CD8-positive, alpha-beta memory T cell (primary cell): ENCODE measurements around the gene TMED8. TPM values are rescaled to one million over a fixed set of nuclear protein-coding genes. Genes with fewer than 3 reads are reported as not detected.

Source experiments
- CTCF ChIA-PET: fragments of 350-600 bp; sonication (Branson Sonifier 250); formaldehyde crosslinking; loops from one replicate; lab custom pipeline; 2021; ENCODE audit warnings: antibody characterized with exemption; lab: Charles Lee
- POLR2A ChIA-PET: fragments of 350-600 bp; sonication (Branson Sonifier 250); formaldehyde crosslinking; loops from one replicate; lab custom pipeline; 2021; ENCODE audit warnings: antibody characterized with exemption; lab: Charles Lee
- DNase-seq, 5 donors: peaks; one replicate each; pipeline versions ENCODE4 v3.0.0 to v3.0.0-alpha.2; 2020 to 2022; ENCODE audit warnings: mixed read lengths in 1 of 5
- H3K27ac ChIP-seq: one replicate; pipeline ENCODE4 v1.7.0; 2013; ENCODE audit warnings: low read depth, mild to moderate bottlenecking, low read length, moderate library complexity
- H3K27me3 ChIP-seq: 2 replicates; pipeline ENCODE4 v1.7.0; 2013; ENCODE audit warnings: low read length, mild to moderate bottlenecking; ENCODE audit not compliant: insufficient read depth, poor library complexity, severe bottlenecking
- H3K36me3 ChIP-seq: 2 replicates; pipeline ENCODE4 v1.7.0; 2013; ENCODE audit warnings: mild to moderate bottlenecking, low read length, moderate library complexity; ENCODE audit not compliant: insufficient read depth
- H3K4me1 ChIP-seq: 2 replicates; pipeline ENCODE4 v1.7.0; 2013; ENCODE audit warnings: mild to moderate bottlenecking, low read length, moderate library complexity; ENCODE audit not compliant: insufficient read depth
- H3K4me3 ChIP-seq: 2 replicates; pipeline ENCODE4 v1.7.0; 2013; ENCODE audit warnings: mild to moderate bottlenecking, low read length
- H3K9me3 ChIP-seq: 2 replicates; pipeline ENCODE4 v1.7.0; 2013; ENCODE audit warnings: mild to moderate bottlenecking, low read length
- H3K27ac Mint-ChIP-seq, 8 donors: one replicate each; pipeline ENCODE4 v1.8.0; 2020 to 2021; ENCODE audit warnings: mixed read lengths in 8 of 8, mild to moderate bottlenecking in 6 of 8, inconsistent platforms in 3 of 8, moderate library complexity in 3 of 8
- H3K27me3 Mint-ChIP-seq, 2 donors: one replicate each; pipeline ENCODE4 v1.8.0; 2020 to 2021; ENCODE audit warnings: mixed read lengths in 2 of 2, mild to moderate bottlenecking in 1 of 2, moderate library complexity in 1 of 2
- H3K36me3 Mint-ChIP-seq, 3 donors: one replicate each; pipeline ENCODE4 v1.8.0; 2020 to 2021; ENCODE audit warnings: mixed read lengths in 3 of 3, inconsistent platforms in 1 of 3, mild to moderate bottlenecking in 1 of 3
- H3K4me1 Mint-ChIP-seq, 3 donors: one replicate each; pipeline ENCODE4 v1.8.0; 2020 to 2021; ENCODE audit warnings: mixed read lengths in 3 of 3, inconsistent platforms in 1 of 3, mild to moderate bottlenecking in 1 of 3
- H3K4me3 Mint-ChIP-seq, 7 donors: one replicate each; pipeline ENCODE4 v1.8.0; 2020 to 2021; ENCODE audit warnings: mixed read lengths in 7 of 7, mild to moderate bottlenecking in 6 of 7, moderate library complexity in 4 of 7, inconsistent platforms in 2 of 7
- H3K9me3 Mint-ChIP-seq, 5 donors: one replicate each; pipeline ENCODE4 v1.8.0; 2020 to 2022; ENCODE audit warnings: mixed read lengths in 5 of 5, mild to moderate bottlenecking in 3 of 5, moderate library complexity in 2 of 5, inconsistent platforms in 1 of 5
- polyA plus RNA-seq: library from polyadenylated mRNA; unstranded; fragments of 300-500 nt; fragmentation: Illumina TruSeq; gene quantifications from one replicate; pipeline ENCODE4 v1.2.3, GENCODE V29; 2021
- total RNA-seq, 2 experiments: library from RNA; stranded (reverse); gene quantifications; one replicate each; pipeline ENCODE4 v1.2.3, GENCODE V29; 2021

The TMED8 gene
- total and polyA plus RNA-seq, 3 experiments from 2014 or later = 3.2 to 22.2 (median 20.9) TPM

DNA sequence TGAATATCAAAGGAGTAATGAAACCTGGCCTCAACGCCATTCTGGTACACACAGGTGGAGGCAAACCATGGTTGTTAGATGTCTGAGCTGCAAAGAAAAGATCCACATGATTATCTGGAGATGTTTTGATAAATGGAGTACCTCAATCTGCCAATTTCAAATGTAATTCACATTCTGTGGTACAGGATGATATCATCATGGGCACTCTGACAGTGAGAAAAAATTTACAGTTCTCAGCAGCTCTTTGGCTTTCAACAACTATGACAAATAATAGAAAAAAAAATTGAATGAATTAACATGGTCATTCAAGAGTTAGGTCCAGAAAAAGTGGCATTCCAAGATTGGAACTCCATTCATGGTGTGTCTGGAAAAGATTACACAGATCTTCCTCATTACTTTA, 17.3 kb downstream of the TMED8 start:
- H3K9me3 Mint-ChIP-seq = no peaks in the 10 kb centered on the region
- peaks cover 5 to 11% (median 5%) of the 10 kb centered on the region in 3 donors for H3K4me1 Mint-ChIP-seq
- H3K36me3 Mint-ChIP-seq = peaks cover 0 to 4% (median 2%) of the 10 kb centered on the region in 3 donors
- CTCF ChIA-PET = no interaction called here
- no peaks in the 10 kb centered on the region for H3K9me3 ChIP-seq
- H3K27me3 ChIP-seq = no peaks in the 10 kb centered on the region
- no peak overlapping the region for H3K27ac ChIP-seq
- no peak overlapping the region for H3K27ac Mint-ChIP-seq
- H3K27me3 Mint-ChIP-seq = no peaks in the 10 kb centered on the region
- H3K4me3 ChIP-seq = no peak overlapping the region
- POLR2A ChIA-PET = no interaction called here
- no peaks in the 10 kb centered on the region for H3K36me3 ChIP-seq
- H3K4me1 ChIP-seq = no peaks in the 10 kb centered on the region
- DNase-seq = no peak
- no peak overlapping the region for H3K4me3 Mint-ChIP-seq

DNA sequence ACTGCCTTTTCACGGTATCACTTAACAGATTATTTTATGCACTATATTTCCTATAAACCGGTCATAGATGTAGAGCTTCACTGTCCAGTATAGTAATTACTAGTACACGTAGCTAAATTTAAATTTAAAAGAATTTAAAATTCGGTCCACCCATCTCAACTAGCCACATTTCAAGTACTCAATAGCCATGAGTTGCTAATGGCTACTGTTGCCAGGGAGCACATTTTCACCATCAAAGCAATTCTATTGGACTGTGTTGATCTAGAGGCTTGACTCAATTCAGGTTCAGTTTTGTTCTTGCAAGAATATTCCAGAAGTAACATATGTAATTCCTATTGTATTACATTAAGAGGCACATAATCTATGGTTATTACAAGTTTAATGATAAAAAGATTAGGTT, 20.0 kb downstream of the TMED8 start:
- Histone ChIP-seq H3K9me3 (no peaks in the 10 kb centered on the region), H3K27me3 (no peaks in the 10 kb centered on the region), H3K4me3 (no peak overlapping the region), H3K36me3 (no peaks in the 10 kb centered on the region), H3K4me1 (no peaks in the 10 kb centered on the region), H3K27ac (no peak overlapping the region)
- ChIA-PET CTCF (no interaction called here), POLR2A (no interaction called here)
- Mint-ChIP-seq H3K9me3 (no peaks in the 10 kb centered on the region), H3K27ac (no peak overlapping the region), H3K4me3 (no peak overlapping the region), H3K4me1 (peaks cover 5 to 7% (median 5%) of the 10 kb centered on the region in 3 donors), H3K27me3 (no peaks in the 10 kb centered on the region), H3K36me3 (peaks cover 0 to 4% (median 2%) of the 10 kb centered on the region in 3 donors)
- DNase-seq = no peak

DNA sequence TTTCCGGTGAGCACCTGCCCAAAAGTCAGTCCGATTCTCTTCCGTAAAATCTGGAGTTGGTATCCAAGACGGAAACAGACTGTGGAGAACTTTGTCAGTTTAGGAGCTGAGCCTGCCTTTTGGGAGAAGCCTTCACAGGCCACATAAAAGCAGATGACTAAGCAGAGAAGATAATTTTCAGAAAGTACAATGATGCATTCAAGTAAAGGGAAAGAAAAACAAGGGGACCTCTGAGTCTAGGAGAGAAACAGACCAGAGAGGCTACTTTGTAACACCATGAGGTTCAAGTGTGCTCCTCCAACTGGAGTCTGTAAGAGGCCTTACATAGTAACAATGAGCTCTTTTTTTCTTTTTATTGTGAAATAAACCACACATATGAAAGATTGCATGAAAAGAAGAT, 21.1 kb downstream of the TMED8 start:
- Histone ChIP-seq H3K9me3 (no peaks in the 10 kb centered on the region), H3K36me3 (no peaks in the 10 kb centered on the region), H3K27ac (no peak overlapping the region), H3K4me1 (no peaks in the 10 kb centered on the region), H3K27me3 (no peaks in the 10 kb centered on the region), H3K4me3 (no peak overlapping the region)
- H3K27me3 Mint-ChIP-seq = no peaks in the 10 kb centered on the region
- ChIA-PET CTCF (no interaction called here), POLR2A (no interaction called here)
- DNase-seq = no peak
- no peaks in the 10 kb centered on the region for H3K9me3 Mint-ChIP-seq
- no peak overlapping the region for H3K4me3 Mint-ChIP-seq
- H3K4me1 Mint-ChIP-seq = peaks cover 0 to 4% (median 2%) of the 10 kb centered on the region in 3 donors
- peaks cover 0 to 6% (median 4%) of the 10 kb centered on the region in 3 donors for H3K36me3 Mint-ChIP-seq
- H3K27ac Mint-ChIP-seq = no peak overlapping the region

DNA sequence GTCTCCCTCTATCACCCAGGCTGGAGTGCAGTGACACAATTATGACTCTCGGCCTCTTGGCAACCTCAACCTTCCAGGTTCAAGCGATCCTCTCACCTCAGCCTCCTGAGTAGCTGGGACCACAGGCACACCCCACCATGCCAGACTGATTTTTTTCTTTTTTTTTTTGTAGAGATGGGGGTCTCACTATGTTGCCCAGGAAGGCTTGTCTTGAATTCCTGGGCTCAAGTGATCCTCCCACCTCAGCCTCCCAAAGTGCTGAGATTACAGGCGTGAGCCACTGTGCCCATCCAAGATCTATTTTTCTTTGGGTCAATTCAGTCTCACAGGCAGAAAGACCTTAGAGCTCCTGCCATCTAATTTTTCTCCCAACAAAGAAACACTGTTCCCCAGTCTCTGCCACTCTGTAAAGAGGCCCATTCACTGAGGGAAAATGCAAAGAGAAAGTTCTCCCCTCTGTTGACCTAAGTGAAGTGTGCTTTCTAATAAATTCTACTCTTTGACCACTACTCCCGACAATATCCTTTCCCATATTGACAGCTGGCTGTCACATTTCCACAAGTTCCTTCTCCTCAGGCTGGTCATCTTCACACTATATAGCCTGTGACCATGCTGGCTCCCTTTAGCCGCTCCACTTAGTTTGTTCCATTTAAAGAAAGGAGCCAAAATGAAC, 23.3 kb downstream of the TMED8 start:
- Mint-ChIP-seq H3K27ac (peak overlapping the region in 1 of 8 donors; percentile 1), H3K27me3 (no peaks in the 10 kb centered on the region), H3K4me1 (peaks cover 0 to 3% (median 0%) of the 10 kb centered on the region in 3 donors), H3K9me3 (no peaks in the 10 kb centered on the region), H3K36me3 (peaks cover 6 to 25% (median 12%) of the 10 kb centered on the region in 3 donors), H3K4me3 (no peak overlapping the region)
- ChIA-PET POLR2A (no interaction called here), CTCF (no interaction called here)
- H3K27ac ChIP-seq = no peak overlapping the region
- no peaks in the 10 kb centered on the region for H3K4me1 ChIP-seq
- H3K27me3 ChIP-seq = no peaks in the 10 kb centered on the region
- no peak for DNase-seq
- no peaks in the 10 kb centered on the region for H3K9me3 ChIP-seq
- no peak overlapping the region for H3K4me3 ChIP-seq
- peaks cover 4% of the 10 kb centered on the region for H3K36me3 ChIP-seq

DNA sequence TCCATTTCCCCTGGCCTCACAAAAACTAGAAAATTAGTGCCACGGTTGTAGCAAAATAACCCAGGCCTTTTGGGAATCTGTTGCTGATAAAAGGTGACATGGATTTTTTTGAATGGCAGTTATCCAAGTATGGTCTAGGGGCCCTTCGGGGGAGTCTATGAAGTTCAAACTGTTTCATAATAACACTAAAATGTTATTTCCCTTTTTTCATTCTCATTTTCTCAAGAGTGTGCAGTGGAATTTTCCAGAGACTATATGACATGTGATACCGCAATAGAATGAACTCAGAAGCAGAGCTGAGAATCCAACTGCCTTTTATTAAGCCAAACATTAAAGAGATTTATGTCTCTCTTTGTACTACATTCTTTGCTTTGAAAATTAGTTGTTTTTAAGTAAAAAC, 29.1 kb downstream of the TMED8 start:
- H3K36me3 Mint-ChIP-seq = peaks cover 11 to 55% (median 23%) of the 10 kb centered on the region in 3 donors
- no peaks in the 10 kb centered on the region for H3K27me3 Mint-ChIP-seq
- no peak for DNase-seq
- H3K4me1 Mint-ChIP-seq = peaks cover 0 to 1% (median 0%) of the 10 kb centered on the region in 3 donors
- no peaks in the 10 kb centered on the region for H3K9me3 Mint-ChIP-seq
- Histone ChIP-seq H3K4me1 (no peaks in the 10 kb centered on the region), H3K36me3 (peaks cover 4% of the 10 kb centered on the region), H3K27ac (no peak overlapping the region), H3K4me3 (no peak overlapping the region), H3K27me3 (no peaks in the 10 kb centered on the region), H3K9me3 (no peaks in the 10 kb centered on the region)
- H3K4me3 Mint-ChIP-seq = no peak overlapping the region
- POLR2A ChIA-PET = no interaction called here
- no peak overlapping the region for H3K27ac Mint-ChIP-seq
- CTCF ChIA-PET = no interaction called here

DNA sequence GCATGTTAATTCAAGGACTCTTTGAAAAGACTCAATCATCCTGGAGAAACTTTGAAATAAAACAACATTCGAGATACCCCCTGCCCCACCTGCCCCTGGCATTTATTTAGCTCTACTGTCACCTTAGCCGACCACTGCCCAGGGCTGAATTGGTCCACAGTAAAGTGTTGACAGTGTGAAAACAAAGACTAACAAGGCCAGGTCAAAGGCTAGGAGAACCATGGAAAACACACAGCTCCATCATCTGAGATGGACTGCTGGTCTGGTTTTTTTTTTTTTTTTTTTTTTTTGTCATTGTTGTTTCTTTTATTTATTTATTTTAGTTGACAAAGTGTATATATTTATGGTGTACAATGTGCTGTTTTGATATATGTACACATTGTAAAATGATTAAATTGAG, 30.4 kb downstream of the TMED8 start:
- POLR2A ChIA-PET = no interaction called here

GRCh38 chr14:77344377-77344996, 32.4 kb downstream of the TMED8 start:
- H3K27ac ChIP-seq = no peak overlapping the region
- no peaks in the 10 kb centered on the region for H3K4me1 Mint-ChIP-seq
- H3K9me3 ChIP-seq = no peaks in the 10 kb centered on the region
- ChIA-PET CTCF (no interaction called here), POLR2A (no interaction called here)
- H3K4me1 ChIP-seq = no peaks in the 10 kb centered on the region
- H3K4me3 ChIP-seq = no peak overlapping the region
- H3K27me3 Mint-ChIP-seq = no peaks in the 10 kb centered on the region
- no peaks in the 10 kb centered on the region for H3K27me3 ChIP-seq
- no peaks in the 10 kb centered on the region for H3K9me3 Mint-ChIP-seq
- DNase-seq = no peak
- H3K4me3 Mint-ChIP-seq = no peak overlapping the region
- peaks cover 15 to 67% (median 29%) of the 10 kb centered on the region in 3 donors for H3K36me3 Mint-ChIP-seq
- H3K36me3 ChIP-seq = peaks cover 5% of the 10 kb centered on the region
- H3K27ac Mint-ChIP-seq = peak overlapping the region in 2 of 8 donors; percentile 10 to 27

More for the DNA sequence above, 30.4 kb downstream of the TMED8 start:
- H3K27ac ChIP-seq = no peak overlapping the region
- H3K27me3 ChIP-seq = no peaks in the 10 kb centered on the region
- peak overlapping the region in 1 of 8 donors; percentile 92 for H3K27ac Mint-ChIP-seq
- no peaks in the 10 kb centered on the region for H3K4me1 ChIP-seq
- no peak overlapping the region for H3K4me3 Mint-ChIP-seq
- H3K4me3 ChIP-seq = no peak overlapping the region
- H3K36me3 ChIP-seq = peaks cover 4% of the 10 kb centered on the region
- H3K27me3 Mint-ChIP-seq = no peaks in the 10 kb centered on the region
- H3K9me3 ChIP-seq = no peaks in the 10 kb centered on the region
- H3K4me1 Mint-ChIP-seq = peaks cover 0 to 1% (median 0%) of the 10 kb centered on the region in 3 donors
- H3K9me3 Mint-ChIP-seq = no peaks in the 10 kb centered on the region
- DNase-seq = no peak
- CTCF ChIA-PET = no interaction called here
- H3K36me3 Mint-ChIP-seq = peaks cover 11 to 65% (median 27%) of the 10 kb centered on the region in 3 donors

- H3K4me3 ChIP-seq = no peak overlapping the region
- Mint-ChIP-seq H3K36me3 (peaks cover 12 to 68% (median 30%) of the 10 kb centered on the region in 3 donors), H3K4me3 (no peak overlapping the region), H3K27ac (no peak overlapping the region), H3K9me3 (no peaks in the 10 kb centered on the region), H3K4me1 (no peaks in the 10 kb centered on the region), H3K27me3 (no peaks in the 10 kb centered on the region)
- H3K27me3 ChIP-seq = no peaks in the 10 kb centered on the region
- no peak for DNase-seq
- H3K36me3 ChIP-seq = peaks cover 5% of the 10 kb centered on the region
- POLR2A ChIA-PET = interaction anchor here (0.5 kb wide), 1 partner anchor 153 kb away, joined by 3 read pairs; no protein-coding TSS in a partner anchor
- H3K27ac ChIP-seq = no peak overlapping the region
- H3K9me3 ChIP-seq = no peaks in the 10 kb centered on the region
- CTCF ChIA-PET = no interaction called here
- H3K4me1 ChIP-seq = no peaks in the 10 kb centered on the region
Observed at GRCh38 chr14:77343662-77344061, 33.2 kb downstream of the TMED8 start.
